Stimulated activated CD8-positive, alpha-beta memory T cell treated with anti-CD3 and anti-CD28 coated beads, Interleukin-7, amount 100 ng/mL, for 48 hours (primary cell): ENCODE data around the gene SYNGR2.

Source experiments
- DNase-seq, 2 donors: peaks; one replicate each; pipeline ENCODE4 v3.0.0-alpha.2; 2020; ENCODE audit warnings: low read depth in 1 of 2; ENCODE audit errors: extremely low read depth in 1 of 2

Gene SYNGR2, protein sequence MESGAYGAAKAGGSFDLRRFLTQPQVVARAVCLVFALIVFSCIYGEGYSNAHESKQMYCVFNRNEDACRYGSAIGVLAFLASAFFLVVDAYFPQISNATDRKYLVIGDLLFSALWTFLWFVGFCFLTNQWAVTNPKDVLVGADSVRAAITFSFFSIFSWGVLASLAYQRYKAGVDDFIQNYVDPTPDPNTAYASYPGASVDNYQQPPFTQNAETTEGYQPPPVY

DNA sequence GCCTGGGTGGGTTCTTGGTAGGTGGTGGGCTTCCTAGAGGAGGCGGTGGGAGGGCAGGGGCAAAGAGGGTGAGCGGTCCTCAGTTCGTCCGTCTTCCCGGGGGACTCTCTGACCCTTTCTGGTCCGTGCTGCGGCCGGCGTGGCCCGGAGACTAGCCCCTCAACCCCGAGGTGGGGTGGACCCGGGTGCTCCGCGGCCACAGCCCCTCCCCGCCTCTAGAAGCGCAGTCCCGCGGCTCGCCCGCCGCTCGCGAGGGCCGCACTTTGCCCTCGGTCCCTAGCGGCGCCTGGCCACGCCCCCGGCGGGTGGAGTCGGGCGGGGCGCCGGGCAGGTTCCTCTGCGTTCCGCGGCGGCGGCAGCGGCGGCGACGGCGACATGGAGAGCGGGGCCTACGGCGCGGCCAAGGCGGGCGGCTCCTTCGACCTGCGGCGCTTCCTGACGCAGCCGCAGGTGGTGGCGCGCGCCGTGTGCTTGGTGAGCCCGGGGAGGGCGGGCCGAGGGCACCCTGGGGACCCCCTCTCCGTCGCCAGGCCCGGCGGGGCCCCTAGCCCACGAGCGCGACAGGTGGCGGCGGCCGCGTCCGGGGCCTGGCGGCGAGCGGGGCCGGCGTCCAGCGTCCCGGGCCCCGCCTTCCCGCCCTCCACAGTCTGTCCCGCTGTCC is at the start of gene SYNGR2:
Gene SYNGR2 (plus strand): TSS at position 340 of the 661 bp plus-strand sequence. CDS start 36 bp downstream, at position 376.
- DNase-seq: peak; percentile 71 to 73

DNA sequence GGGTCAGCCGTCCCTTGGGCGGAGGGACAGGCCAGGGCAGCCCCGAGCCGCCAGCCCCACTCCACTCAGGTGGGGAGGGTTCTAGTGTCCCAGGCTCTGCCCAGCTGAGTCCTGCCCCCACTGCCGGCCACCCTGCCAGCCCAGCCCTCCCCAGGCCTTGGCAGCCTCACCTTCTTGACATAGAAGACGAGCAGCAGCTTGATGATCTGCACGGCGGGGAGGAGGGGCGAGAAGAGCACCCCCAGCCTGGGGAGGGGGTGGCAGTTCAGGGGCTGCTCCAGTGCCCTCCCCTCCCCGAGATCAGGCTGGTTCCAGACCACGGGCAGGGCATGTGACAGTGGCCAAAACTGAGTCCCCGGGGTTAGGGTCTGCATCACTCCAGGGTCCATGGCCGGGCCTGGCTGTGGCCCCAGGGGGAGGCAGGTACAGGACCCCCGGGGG is 49.6 kb upstream of the SYNGR2 start:
- DNase-seq: no peak

DNA sequence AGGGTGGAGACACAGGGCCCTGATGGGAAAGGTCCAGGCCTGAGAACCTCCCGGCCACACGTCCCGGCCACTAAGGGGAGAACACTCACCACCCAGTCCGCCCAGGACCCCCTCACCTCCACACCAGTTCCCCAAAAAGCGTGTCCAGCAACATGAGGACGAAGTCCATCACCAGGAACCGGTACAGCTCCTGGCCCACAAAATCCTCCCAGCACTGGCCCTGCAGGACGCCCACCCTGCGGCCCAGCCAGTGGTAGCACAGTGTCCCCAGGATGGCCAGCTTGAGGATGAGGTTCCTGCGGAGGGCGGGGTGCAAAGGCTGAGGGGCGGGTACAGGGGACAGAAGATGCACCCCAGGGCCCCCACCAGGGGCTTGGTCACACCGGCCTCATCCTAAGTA is 47.8 kb upstream of the SYNGR2 start:
- DNase-seq: no peak

DNA sequence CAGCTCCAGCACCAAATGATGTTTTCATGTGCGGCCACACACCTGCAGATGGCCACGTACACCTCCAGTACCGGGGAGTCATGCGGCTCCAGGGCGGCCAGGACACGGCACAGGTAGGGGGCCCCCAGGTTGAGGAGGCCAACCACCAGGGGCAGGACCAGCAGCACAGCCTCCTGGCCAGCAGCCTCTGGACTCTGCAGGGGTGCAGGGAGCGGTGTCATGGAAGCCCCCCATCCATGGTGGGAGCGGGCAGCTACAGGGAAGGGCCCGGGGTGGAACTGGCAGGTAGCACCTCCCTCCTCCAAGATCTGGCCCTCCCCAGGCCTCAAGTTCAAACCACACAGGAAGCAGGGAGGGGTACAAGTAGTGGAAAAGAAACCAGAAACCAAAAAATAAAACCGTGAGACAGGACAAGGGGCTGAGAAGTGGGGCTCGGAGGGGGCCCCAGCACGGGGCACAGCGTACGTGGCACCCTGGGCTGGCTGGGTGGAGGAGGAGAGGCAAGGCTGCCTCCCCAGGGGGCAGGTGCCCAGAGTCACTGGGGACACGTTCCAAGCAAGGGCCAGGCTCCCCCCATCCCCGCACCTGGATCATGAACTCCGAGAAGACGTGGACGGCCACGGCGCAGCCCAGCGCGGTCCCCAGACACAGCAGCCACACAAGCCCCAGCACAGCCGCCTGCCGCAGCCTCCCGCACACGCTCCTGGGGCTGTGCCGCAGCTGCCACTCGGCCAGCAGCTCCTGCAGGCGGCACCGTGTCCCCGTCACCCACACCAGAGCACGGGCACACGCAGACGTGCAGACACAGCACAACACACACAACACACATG is 47.2 kb upstream of the SYNGR2 start:
- no peak for DNase-seq

DNA sequence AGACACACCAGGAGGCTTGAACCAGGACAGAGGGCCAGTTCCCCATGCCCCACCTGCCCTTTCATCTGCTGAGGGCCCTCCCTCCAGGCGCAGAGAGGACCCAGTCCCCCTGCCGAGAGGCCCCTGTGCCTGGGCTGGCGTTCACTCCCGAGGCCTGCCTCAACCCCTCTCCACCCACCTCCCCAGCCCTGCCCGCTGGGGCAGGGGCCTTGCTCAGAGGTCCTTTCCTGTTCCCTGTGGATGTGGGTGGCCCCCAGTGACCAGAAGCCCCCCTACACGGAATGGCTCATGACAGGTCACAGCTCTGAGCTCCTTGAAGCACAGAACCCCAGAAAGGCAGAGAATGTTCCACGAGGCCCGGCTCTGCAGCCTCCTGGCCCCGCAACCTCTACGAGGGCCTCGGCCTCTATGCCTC is 46.6 kb upstream of the SYNGR2 start:
- no peak for DNase-seq

DNA sequence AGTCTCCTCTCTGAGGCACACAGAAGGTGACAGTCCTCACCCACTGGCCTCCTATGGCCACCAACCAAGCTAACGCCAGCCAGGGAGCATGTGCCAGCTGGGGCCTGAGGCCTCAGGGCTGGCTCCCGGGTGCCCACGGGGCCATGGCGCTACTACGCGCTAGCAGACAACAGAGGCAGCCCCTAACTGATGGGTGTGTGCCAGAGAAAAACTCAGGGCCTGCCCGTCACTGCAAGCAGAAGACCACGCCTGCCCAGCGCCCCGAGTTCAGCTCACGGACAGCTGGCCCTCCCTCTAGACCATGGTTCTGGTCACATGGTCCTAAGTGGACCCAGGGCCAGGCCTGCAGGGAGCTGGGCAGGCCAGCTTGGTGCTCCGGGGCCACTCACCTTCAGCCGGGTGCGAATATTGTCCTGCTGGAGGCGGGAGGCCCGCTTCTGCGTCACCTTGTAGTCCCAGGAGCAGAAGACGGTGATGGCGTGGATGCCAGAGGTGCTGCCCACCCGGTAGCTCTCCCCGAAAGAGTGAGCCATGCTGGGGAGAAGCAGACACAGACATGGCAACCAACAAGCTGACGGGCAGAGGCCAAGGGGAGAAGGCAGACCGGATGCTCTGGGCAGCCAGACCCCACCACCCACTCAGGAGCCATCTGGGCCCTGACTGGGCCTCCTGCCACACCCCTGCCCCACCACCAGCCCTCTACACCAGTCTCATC is 46.0 kb upstream of the SYNGR2 start:
- DNase-seq: no peak

DNA sequence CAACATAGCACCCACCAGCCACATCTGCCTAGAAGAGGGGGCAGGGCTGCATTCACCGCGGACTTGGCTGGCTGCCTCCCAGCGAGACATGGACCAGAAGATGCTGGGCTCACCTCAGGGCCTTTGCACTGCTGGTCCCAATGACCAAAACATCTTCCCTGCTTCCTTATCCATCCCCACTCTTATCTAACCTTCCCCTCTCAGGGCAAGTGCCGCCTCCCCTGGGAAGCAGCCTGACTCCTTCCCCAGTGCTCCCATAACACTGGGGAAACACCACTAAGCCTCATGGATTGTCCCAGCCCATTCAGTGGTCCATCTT is 45.5 kb upstream of the SYNGR2 start:
- DNase-seq: no peak

DNA sequence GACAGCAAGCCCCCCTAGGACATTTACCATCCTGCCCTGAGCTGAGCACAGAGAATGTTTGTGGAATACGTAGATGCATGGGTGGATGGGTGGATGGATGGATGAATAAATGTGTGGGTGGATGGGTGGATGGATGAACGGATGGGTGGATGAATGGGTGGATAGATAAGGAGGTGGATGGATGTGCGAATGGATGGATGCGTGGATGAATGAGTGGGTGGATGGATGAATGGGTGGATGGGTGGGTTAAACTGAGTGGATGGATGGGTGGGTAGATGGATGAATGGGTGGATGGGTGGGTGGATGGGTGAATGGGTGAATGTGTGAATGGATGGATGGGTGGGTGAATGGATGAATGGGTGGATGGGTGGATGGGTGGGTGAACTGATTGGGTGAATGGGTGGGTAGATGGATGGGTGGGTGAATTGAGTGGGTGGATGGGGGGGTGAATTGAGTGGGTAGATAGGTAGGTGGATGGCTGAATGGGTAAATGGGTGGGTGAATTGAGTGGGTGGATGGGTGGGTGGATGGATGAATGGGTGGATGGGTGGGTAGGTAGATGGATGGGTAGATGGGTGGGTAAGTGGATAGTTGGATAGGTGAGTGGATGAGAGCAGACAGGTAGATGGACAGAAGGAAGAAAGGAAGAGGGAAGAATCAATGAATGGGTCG is 45.0 kb upstream of the SYNGR2 start:
- DNase-seq: no peak

DNA sequence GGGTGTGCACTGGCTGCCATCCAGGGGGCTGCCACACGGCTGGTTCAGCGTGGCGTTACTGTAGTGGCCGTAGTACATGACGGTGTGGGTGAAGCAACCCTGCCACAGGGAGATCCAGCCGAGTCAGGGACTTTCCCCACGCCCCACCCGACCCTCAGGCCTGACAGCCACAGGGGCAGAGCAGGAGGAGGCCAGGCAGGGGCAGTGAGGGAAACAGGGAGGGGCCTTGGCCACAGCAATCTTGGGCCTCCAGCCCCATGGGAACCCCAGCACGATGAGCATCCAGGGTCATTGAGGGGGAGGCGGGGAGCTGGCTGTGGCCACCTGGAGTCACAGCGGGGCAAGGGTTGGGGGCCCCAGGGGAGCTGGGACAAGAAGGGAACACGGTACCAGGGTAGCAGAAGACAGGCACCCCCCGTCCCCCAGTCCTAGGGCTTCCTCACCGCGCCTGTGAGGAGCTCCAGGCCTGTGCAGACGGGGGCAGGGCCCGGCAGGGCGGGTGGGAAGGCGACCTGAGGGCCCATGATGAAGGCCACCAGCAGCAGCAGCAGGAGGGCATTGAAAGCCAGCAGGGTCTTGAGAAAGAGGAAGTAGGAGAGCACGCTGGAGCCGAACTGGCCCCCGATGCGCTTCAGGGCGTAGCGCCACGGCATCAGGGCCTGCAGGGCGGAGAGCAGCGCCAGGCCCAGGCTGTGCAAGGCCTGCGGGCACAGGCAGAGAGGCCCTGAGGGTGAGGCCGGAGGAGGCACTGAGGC is 44.1 kb upstream of the SYNGR2 start:
- DNase-seq: no peak

DNA sequence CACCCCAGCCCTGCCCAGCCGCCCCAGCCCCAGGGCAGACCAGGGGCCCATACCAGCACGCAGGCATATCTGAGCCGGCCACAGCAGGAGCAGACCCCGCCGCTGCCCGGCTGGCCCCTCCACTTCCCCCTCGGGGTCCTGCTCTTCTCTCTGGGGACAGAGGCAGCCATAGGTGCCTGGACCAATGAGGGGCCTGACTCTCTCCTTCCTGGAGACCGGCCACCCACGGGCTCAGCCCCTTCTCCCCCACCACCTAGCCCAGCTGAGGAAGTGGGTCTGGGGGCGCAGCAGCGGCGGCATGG is 43.6 kb upstream of the SYNGR2 start:
- no peak for DNase-seq

DNA sequence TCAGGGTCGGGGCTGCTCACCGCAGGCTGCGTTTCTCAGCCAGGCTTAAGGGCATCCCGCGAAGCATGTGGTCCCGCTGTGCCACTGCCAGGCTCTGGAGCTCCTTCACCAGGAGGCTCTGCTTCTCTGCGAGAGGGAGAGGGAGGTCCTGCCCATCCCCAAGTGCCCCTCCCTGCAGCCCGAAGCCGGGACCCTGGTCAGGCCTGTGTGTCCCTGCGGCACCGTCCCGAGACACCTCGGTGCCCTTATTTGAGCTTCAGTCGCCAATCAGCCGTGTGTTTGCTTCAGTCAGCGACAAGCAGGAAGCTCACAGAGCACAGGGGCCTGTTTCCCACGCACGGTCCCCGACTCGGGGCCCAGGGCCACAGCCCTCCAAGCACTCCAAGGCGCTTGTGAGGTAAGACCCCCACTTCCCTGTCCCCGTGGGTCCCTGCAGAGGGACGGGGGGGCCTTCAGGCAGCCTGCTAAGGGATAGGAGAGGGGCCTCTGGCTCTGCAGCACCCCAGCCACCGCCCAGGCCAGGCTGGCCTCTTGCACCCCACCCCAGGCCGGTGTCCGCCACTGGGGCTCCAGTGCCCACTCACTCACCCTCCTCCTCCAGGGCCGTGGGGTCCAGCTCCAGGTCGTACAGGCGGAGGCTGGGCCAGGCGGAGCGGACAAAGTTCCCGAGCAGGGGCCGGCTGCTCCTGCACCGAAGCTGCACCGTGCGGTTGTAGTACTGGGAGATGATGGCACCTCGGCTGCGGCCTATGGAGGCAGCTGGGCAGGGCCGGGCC is 43.1 kb upstream of the SYNGR2 start:
- no peak for DNase-seq

DNA sequence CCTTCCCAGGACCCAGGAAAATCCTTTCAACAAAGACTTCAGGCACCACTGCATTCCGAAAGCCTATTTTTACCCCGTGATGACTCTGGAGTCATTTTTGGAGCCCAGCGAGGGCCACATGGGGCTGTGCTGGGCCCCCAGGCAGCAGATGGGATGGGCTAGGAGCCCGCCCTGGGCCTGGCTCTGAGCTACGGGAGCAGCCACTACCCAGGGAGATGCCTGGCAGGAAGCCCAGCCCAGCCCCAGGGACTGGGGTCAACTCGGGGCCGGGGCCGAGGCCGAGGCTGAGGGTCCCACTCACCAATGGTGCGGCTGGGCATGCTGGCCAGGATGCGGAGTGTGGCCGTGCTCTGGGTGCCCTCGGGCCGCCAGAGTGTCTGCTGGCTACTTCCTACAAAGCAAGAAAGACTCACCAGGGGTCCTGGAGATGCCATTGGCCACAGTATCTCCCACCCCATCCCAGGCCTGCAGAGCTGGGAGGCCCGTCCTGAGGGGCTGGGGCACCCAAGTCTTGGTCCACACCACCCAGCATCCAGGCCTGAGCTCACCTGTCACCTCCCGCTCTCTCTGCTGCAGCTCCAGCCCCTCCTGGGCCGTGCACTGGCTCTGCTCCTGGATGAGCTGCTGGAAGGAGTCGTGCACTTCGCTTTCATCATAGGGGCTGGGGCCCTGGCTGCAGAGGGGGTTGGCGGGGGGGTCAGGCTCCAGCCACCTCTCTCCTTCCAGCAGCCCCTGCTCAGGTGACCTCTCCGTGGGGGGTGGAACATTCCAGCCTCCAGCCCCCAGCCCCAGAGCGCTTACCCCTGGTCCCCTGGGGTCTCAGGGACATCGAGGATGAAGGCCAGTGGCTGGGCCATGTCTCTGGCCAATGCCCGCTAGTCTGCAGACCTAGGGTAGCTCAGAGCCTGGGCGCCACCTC is 42.1 kb upstream of the SYNGR2 start:
- no peak for DNase-seq

DNA sequence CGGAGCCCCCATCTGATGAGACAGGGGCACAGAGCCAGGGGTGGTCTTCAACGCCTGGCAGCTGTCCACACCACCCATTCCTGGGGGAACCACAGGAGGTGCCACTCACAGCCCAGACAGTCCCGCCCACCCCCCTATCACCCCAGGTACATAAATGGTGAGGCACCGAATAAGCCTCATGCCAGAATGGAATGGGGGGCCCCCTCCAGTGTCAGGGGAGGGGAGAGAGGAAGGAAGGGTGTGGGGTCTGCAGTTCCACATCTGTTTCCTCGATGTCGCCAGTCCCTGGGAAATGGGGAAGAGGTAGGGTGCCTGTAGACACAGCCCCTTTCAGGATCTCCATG is 41.5 kb upstream of the SYNGR2 start:
- no peak for DNase-seq

DNA sequence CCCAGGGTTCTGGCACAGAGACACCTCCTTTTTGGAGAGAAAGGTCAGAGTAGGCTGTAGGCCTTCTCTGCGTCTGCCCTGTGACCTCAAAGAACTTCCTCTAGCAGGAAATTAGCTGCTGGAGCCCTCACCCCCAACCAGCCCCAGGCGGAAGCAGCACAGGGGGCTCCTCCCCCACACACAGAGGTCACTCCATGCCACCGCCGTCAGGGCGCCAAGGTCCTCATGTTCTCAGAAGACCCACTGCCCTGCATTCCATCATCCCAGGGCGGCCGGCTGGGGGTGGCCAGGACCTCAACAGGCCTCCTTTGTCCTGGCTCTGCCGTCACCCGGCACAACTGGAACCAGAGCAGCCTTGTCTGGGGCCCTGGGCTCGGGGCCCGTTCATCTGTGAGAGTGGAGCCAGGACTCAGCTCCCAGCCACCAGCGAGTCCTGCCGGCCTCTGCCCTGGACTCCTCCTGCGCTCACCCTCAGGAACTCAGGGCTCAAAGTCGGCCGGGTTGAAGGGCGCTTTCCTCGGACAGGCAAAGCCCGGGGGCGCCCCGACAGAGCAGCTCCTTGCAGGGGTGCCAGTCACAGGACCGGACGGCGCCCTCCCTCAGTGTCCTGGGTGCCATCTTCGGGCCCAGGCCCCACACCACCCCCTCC is 41.0 kb upstream of the SYNGR2 start:
- DNase-seq: peak in 1 of 2 donors; percentile 61

DNA sequence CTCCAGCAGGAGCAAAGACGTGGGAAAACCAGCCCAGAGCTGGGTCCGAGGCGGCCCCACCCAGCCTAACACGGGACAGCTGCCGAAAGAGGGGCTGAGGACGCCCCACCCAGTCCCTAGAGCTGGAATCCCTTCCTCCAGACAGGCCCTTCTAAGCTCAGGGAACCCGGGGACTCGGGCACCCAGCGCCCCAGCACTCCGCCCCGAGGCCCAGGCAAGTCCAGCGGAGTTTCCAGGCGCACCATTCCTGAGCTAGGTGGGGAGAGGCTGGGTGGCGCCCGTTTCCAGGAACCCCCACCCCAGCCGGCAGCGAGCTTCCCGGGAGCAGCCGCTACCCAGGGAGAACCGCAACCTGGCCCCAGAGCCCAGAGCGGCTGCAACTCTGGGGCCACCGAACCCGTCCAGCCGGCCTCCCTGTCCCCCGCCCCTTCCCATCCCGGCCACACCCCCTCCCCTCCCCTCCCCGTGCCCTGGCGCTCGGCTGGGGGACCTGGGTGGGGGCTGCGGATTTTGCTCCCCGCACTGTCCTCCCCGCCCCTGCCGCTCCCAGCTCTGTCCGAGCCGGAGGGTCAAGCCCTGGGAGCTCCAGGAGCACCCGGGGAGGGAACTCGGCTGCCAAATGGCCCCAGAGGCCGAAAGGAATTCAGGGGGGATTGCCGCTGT is 40.4 kb upstream of the SYNGR2 start:
- no peak for DNase-seq

DNA sequence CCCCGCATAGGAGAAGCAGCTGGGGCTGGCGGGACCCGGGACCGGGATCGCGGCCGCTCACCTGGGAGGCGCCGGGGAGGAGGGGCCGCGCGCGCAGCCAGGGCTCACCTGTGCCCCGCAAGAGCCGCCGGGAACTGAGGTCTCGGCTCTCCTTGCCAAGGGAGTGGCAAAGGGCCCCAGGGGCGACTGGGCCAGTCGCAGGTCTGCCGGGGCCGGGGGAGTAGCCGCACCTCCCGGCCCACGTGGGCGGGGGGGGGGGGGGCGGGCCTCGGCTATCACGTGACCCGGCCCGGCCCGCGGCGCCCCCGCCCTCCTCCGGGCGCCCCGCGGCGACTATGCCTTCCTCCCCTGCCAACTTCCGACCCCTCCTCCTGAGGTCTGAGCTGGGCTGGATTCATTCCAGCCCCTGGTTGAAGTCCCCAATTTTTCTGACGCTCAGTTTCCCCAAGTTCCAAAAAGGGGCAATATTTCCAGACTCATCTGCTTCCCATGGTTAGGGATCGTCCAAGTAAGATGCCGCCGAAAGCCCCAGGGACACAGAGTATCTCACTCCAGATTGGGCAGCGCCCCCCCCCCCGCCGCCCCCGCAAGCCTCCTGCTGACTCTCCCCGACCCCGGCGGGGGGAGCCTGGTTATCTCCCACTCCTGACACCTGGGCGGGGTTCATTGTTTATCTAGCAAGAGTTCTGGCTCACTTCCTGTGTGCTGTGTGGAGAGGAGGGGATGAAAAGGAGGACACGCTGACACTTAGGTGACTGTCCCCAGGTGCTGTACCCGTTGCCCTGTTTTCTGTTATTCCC is 39.6 kb upstream of the SYNGR2 start, which contains the start of gene TMC6:
Gene TMC6 (minus strand): TSS at position 205 of the 800 bp plus-strand sequence. CDS start 1,923 bp downstream, outside the sequence.
- DNase-seq: peak in 1 of 2 donors; percentile 56
